HepG2 (cell line): ENCODE data around the gene TRAPPC5. TPM values are rescaled to one million over a fixed set of nuclear protein-coding genes. Genes with fewer than 3 reads are reported as not detected.

ENCODE experiments used
- ELF1 ChIP-seq: sonication (generic); formaldehyde crosslinking; IDR thresholded peaks from 2 replicates; pipeline ENCODE4 v1.4.0; 2020; ENCODE audit warnings: missing genetic modification reagents
- FOXP1 ChIP-seq, 2 experiments: fragments of 450-650 bp in 1 of 2; IDR thresholded peaks; 2 replicates each; pipeline ENCODE4 v1.6.1; 2017 to 2018; ENCODE audit warnings: antibody characterized with exemption in 1 of 2
- HHEX ChIP-seq: IDR thresholded peaks from 2 replicates; pipeline ENCODE4 v1.6.1; 2016; ENCODE audit warnings: control low read depth
- HMG20B ChIP-seq: conservative IDR thresholded peaks from 2 replicates; pipeline ENCODE4 v1.6.1; 2016; ENCODE audit warnings: missing genetic modification reagents, missing compliant biosample characterization
- HNF4A ChIP-seq: sonication (generic); formaldehyde crosslinking; IDR thresholded peaks from 2 replicates; pipeline ENCODE4 v1.4.0; 2020; ENCODE audit warnings: missing genetic modification reagents
- MTA1 ChIP-seq: sonication (generic); formaldehyde crosslinking; IDR thresholded peaks from 2 replicates; pipeline ENCODE4 v1.4.0; 2020; ENCODE audit warnings: missing genetic modification reagents, mild to moderate bottlenecking, borderline replicate concordance
- MXI1 ChIP-seq: IDR thresholded peaks from 3 replicates; pipeline ENCODE4 v1.6.1; 2012; ENCODE audit warnings: low read depth, low read length, inconsistent platforms, borderline replicate concordance
- NONO ChIP-seq, 2 experiments: fragments of 450-650 bp in 1 of 2; sonication (generic) in 1 of 2; formaldehyde crosslinking in 1 of 2; IDR thresholded peaks in 1 of 2; conservative IDR thresholded peaks in 1 of 2; 2 replicates each; pipeline versions ENCODE4 v1.6.1 to v1.8.0; 2017 to 2022; ENCODE audit warnings: mild to moderate bottlenecking in 1 of 2, missing genetic modification reagents in 1 of 2, moderate library complexity in 1 of 2
- NR2C2 ChIP-seq: sonication (generic); formaldehyde crosslinking; IDR thresholded peaks from 2 replicates; pipeline ENCODE4 v1.4.0; 2020; ENCODE audit warnings: missing genetic modification reagents, mild to moderate bottlenecking, moderate library complexity, borderline replicate concordance
- SOX13 ChIP-seq, 3 experiments: fragments of 450-650 bp in 1 of 3; sonication (generic) in 1 of 3; formaldehyde crosslinking in 1 of 3; IDR thresholded peaks in 2 of 3; conservative IDR thresholded peaks in 1 of 3; 2 replicates each; pipeline versions ENCODE4 v1.5.0 to v1.6.1; 2016 to 2020; ENCODE audit warnings: antibody characterized with exemption in 1 of 3, mild to moderate bottlenecking in 1 of 3, missing compliant biosample characterization in 1 of 3, missing genetic modification reagents in 1 of 3, moderate library complexity in 1 of 3
- TCF7 ChIP-seq: sonication (generic); IDR thresholded peaks from 2 replicates; pipeline ENCODE4 v1.6.1; 2016; ENCODE audit warnings: antibody characterized with exemption, low read depth
- TRIM24 ChIP-seq: sonication (generic); formaldehyde crosslinking; IDR thresholded peaks from 2 replicates; pipeline ENCODE4 v1.8.0; 2022; ENCODE audit warnings: mild to moderate bottlenecking, missing genetic modification reagents
- ZBTB20 ChIP-seq: sonication (generic); formaldehyde crosslinking; IDR thresholded peaks from 2 replicates; pipeline ENCODE4 v1.8.1; 2023; ENCODE audit warnings: missing genetic modification reagents, low read depth, mild to moderate bottlenecking, borderline replicate concordance
- ZBTB25 ChIP-seq: IDR thresholded peaks from 2 replicates; pipeline ENCODE4 v1.6.1; 2018; ENCODE audit warnings: missing genetic modification reagents
- ZMAT3 ChIP-seq: sonication (generic); formaldehyde crosslinking; conservative IDR thresholded peaks from 2 replicates; pipeline ENCODE4 v1.7.0; 2021; ENCODE audit warnings: missing genetic modification reagents
- ZMYM2 ChIP-seq: sonication (generic); formaldehyde crosslinking; IDR thresholded peaks from 2 replicates; pipeline ENCODE4 v1.8.0; 2022; ENCODE audit warnings: mild to moderate bottlenecking, missing genetic modification reagents
- ZNF350 ChIP-seq: sonication (generic); formaldehyde crosslinking; IDR thresholded peaks from 2 replicates; pipeline ENCODE4 v1.4.0; 2020; ENCODE audit warnings: mild to moderate bottlenecking, low read depth, missing genetic modification reagents, borderline replicate concordance
- ZNF670 ChIP-seq: sonication (generic); formaldehyde crosslinking; IDR thresholded peaks from 2 replicates; pipeline ENCODE4 v1.8.0; 2022; ENCODE audit warnings: mild to moderate bottlenecking, missing genetic modification reagents, borderline replicate concordance
- ZNF674 ChIP-seq: sonication (generic); formaldehyde crosslinking; IDR thresholded peaks from 2 replicates; pipeline ENCODE4 v1.5.0; 2020; ENCODE audit warnings: low read depth, mild to moderate bottlenecking, missing genetic modification reagents
- polyA plus RNA-seq, 8 experiments: library from polyadenylated mRNA; depleted of rRNA in 3 of 8; stranded (reverse) in 7 of 8; unstranded in 1 of 8; fragments of >200 nt; fragmentation: Illumina TruSeq in 4 of 8; extraction: Trizol in 4 of 8; gene quantifications; 2 replicates each; pipeline versions ENCODE4 v1.2.1 to v1.2.3, GENCODE V29; 2011 to 2016; ENCODE audit warnings: low read depth in 4 of 8, missing spikeins in 1 of 8, mixed read lengths in 1 of 8; ENCODE audit not compliant: insufficient read depth in 1 of 8
- total RNA-seq, 5 experiments: library from RNA; depleted of rRNA; stranded (reverse); fragments of >200 nt; fragmentation: Illumina TruSeq; extraction: Trizol; gene quantifications; 2 replicates each; pipeline ENCODE4 v1.2.3, GENCODE V29; 2016; ENCODE audit warnings: low read depth in 1 of 5
- TF ChIP-seq, protein P1 (sequence below): sonication (generic); formaldehyde crosslinking; IDR thresholded peaks from 2 replicates; pipeline ENCODE4 v1.9.0; 2022; ENCODE audit warnings: missing genetic modification reagents, mild to moderate bottlenecking, borderline replicate concordance
- TF ChIP-seq, protein P2 (sequence below): sonication (generic); formaldehyde crosslinking; IDR thresholded peaks from 2 replicates; pipeline ENCODE4 v1.5.0; 2020; ENCODE audit warnings: missing genetic modification reagents, mild to moderate bottlenecking, borderline replicate concordance
- TF ChIP-seq, protein P3 (sequence below): sonication (generic); formaldehyde crosslinking; IDR thresholded peaks from 2 replicates; pipeline ENCODE4 v1.8.1; 2023; ENCODE audit warnings: mild to moderate bottlenecking, moderate library complexity, missing genetic modification reagents
- TF ChIP-seq, protein P4 (sequence below): fragments of 450-650 bp; IDR thresholded peaks from 2 replicates; pipeline ENCODE4 v1.6.1; 2016

TRAPPC5 gene
- total and polyA plus RNA-seq, 2 of the 13 experiments (the other 11 are each of a cell fraction or from before 2014, with no cell fraction given): 38.5 to 78.7 TPM

GRCh38 chr19:7652061-7652641 lies 28.5 kb upstream of the TRAPPC5 start (continued):
- TF ChIP-seq HMG20B: peak; percentile 85
- peak; percentile 69; the same call in 1 of the 2 replicates for TF ChIP-seq TRIM24 (CRISPR knock-in tag)
- TF ChIP-seq NONO (IDR thresholded peaks at IDR 0.05): no peak
- TF ChIP-seq NONO (CRISPR knock-in tag; conservative IDR thresholded peaks at IDR 0.05): peak; percentile 87
- TF ChIP-seq, protein P1, sequence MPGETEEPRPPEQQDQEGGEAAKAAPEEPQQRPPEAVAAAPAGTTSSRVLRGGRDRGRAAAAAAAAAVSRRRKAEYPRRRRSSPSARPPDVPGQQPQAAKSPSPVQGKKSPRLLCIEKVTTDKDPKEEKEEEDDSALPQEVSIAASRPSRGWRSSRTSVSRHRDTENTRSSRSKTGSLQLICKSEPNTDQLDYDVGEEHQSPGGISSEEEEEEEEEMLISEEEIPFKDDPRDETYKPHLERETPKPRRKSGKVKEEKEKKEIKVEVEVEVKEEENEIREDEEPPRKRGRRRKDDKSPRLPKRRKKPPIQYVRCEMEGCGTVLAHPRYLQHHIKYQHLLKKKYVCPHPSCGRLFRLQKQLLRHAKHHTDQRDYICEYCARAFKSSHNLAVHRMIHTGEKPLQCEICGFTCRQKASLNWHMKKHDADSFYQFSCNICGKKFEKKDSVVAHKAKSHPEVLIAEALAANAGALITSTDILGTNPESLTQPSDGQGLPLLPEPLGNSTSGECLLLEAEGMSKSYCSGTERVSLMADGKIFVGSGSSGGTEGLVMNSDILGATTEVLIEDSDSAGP: peak; percentile 42; the same call in 1 of the 2 replicates
- peak; percentile 86; the same call in 1 of the 2 replicates for TF ChIP-seq ZBTB25 (CRISPR knock-in tag)
- peak; percentile 80 for TF ChIP-seq ZNF670
- TF ChIP-seq ZBTB20: 0 out of 2 replicates have a peak, but pooled peaks have one; percentile 36
- TF ChIP-seq ZMYM2: peak; percentile 90
- peak; percentile 85 for TF ChIP-seq NR2C2
- peak; percentile 78; the same call in 1 of the 2 replicates for TF ChIP-seq MTA1
- TF ChIP-seq, protein P2, sequence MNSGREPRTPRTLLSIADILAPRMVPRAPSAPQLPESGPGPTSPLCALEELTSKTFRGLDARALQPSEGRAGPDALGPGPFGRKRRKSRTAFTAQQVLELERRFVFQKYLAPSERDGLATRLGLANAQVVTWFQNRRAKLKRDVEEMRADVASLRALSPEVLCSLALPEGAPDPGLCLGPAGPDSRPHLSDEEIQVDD (CRISPR knock-in tag): no peak; the same call in 1 of the 2 replicates
- no peak for TF ChIP-seq FOXP1 (IDR thresholded peaks at IDR 0.05)
- peak; percentile 90 for TF ChIP-seq FOXP1 (CRISPR knock-in tag; IDR thresholded peaks at IDR 0.05)
- TF ChIP-seq HHEX (CRISPR knock-in tag): peak; percentile 74
- TF ChIP-seq ZNF350: peak; percentile 88
- peak; percentile 66; the same call in 1 of the 3 replicates for TF ChIP-seq MXI1
- 0 out of 2 replicates have a peak, but pooled peaks have one; percentile 61 for TF ChIP-seq ZMAT3 (CRISPR knock-in tag)
- TF ChIP-seq TCF7: peak; percentile 98
- TF ChIP-seq, protein P3, sequence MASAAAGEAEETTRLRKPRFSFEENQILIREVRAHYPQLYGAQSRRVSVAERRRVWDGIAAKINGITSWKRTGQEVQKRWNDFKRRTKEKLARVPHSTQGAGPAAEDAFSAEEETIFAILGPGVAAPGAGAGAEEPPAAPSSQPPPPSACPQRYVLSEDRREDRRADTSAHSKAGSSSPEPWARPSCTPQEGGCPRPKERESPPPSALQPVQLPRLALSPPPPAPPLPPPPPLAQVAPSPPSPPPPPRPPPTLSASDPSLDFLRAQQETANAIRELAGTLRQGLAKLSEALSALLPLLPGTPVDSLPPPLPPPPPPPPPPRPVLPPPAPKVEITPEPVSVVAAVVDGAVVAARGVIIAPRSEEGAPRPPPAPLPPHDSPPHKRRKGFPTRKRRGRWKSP (CRISPR knock-in tag): peak; percentile 87
- TF ChIP-seq, protein P4, sequence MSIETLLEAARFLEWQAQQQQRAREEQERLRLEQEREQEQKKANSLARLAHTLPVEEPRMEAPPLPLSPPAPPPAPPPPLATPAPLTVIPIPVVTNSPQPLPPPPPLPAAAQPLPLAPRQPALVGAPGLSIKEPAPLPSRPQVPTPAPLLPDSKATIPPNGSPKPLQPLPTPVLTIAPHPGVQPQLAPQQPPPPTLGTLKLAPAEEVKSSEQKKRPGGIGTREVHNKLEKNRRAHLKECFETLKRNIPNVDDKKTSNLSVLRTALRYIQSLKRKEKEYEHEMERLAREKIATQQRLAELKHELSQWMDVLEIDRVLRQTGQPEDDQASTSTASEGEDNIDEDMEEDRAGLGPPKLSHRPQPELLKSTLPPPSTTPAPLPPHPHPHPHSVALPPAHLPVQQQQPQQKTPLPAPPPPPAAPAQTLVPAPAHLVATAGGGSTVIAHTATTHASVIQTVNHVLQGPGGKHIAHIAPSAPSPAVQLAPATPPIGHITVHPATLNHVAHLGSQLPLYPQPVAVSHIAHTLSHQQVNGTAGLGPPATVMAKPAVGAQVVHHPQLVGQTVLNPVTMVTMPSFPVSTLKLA: no peak
- TF ChIP-seq HNF4A: peak; percentile 67
- TF ChIP-seq SOX13 (IDR thresholded peaks at IDR 0.05): peak; percentile 75; the same call in 1 of the 2 replicates
- peak in 1 of 2 experiments; percentile 91; a peak in 2 of 4 replicates for TF ChIP-seq SOX13 (CRISPR knock-in tag; conservative IDR thresholded peaks at IDR 0.05 in 1 of 2, IDR thresholded peaks at IDR 0.05 in 1 of 2)
- peak; percentile 79 for TF ChIP-seq ELF1 (CRISPR knock-in tag)
- TF ChIP-seq ZNF674: no peak
